Neural cell (in vitro differentiated cells): ENCODE results near the gene SKI. TPM values are rescaled to one million over a fixed set of nuclear protein-coding genes. Genes with fewer than 3 reads are reported as not detected.
A peak's percentile ranks its signal among the peaks of the same experiment; 100 is the strongest.

Experiments used
- H2AFZ ChIP-seq: fragments of 200-600, 300-800 bp; sonication (generic), shearing (Covaris generic); 2 replicates; pipeline ENCODE4 v1.6.0; 2014; ENCODE audit warnings: low read depth, mild to moderate bottlenecking, antibody characterized with exemption, low read length, moderate library complexity
- H3F3A ChIP-seq: fragments of 200-600 bp; shearing (Covaris generic); 2 replicates; pipeline ENCODE4 v1.6.1; 2016; ENCODE audit warnings: mild to moderate bottlenecking, moderate library complexity, mixed read lengths, antibody characterized with exemption, low read length; ENCODE audit not compliant: insufficient read depth, poor library complexity, severe bottlenecking
- H3K27ac ChIP-seq: fragments of 200-600, 300-800 bp; sonication (generic), shearing (Covaris generic); 2 replicates; pipeline ENCODE4 v1.5.1; 2014; ENCODE audit warnings: mild to moderate bottlenecking, low read length, moderate library complexity
- H3K27me3 ChIP-seq: fragments of 300-800, 200-600 bp; sonication (generic), shearing (Covaris generic); 2 replicates; pipeline ENCODE4 v1.6.0; 2014; ENCODE audit warnings: mild to moderate bottlenecking, low read depth, low read length, moderate library complexity; ENCODE audit not compliant: insufficient read depth
- H3K36me3 ChIP-seq: fragments of 300-800, 200-600 bp; sonication (generic), shearing (Covaris generic); 2 replicates; pipeline ENCODE4 v1.5.1; 2014; ENCODE audit warnings: mild to moderate bottlenecking, antibody characterized with exemption, low read length, moderate library complexity; ENCODE audit not compliant: insufficient read depth
- H3K4me2 ChIP-seq: fragments of 300-800, 200-600 bp; sonication (generic), shearing (Covaris generic); 2 replicates; pipeline ENCODE4 v1.6.0; 2014; ENCODE audit warnings: mild to moderate bottlenecking, low read length
- H3K4me3 ChIP-seq: fragments of 300-800, 200-600 bp; sonication (generic), shearing (Covaris generic); 2 replicates; pipeline ENCODE4 v1.5.1; 2014; ENCODE audit warnings: mild to moderate bottlenecking, low read length, moderate library complexity
- H3K79me2 ChIP-seq: fragments of 200-600 bp; shearing (Covaris generic); replicated peaks from 2 replicates; pipeline ENCODE4 v1.6.0; 2014; ENCODE audit warnings: mild to moderate bottlenecking, low read length, moderate library complexity; ENCODE audit not compliant: insufficient read depth
- H3K9ac ChIP-seq: fragments of 300-800, 200-600 bp; sonication (generic), shearing (Covaris generic); 2 replicates; pipeline ENCODE4 v1.6.1; 2016; ENCODE audit warnings: mild to moderate bottlenecking, low read length, mixed read lengths
- H3K9me2 ChIP-seq: fragments of 200-600 bp; shearing (Covaris generic); 2 replicates; pipeline ENCODE4 v1.6.1; 2016; ENCODE audit warnings: mild to moderate bottlenecking, low read length, mixed read lengths; ENCODE audit not compliant: insufficient read depth
- H3K9me3 ChIP-seq: fragments of 200-600, 300-800 bp; sonication (generic), shearing (Covaris generic); 2 replicates; pipeline ENCODE4 v1.6.1; 2016; ENCODE audit warnings: mild to moderate bottlenecking, mixed run types, low read length, moderate library complexity, mixed read lengths
- H4K20me1 ChIP-seq: fragments of 200-600 bp; shearing (Covaris generic); 2 replicates; pipeline ENCODE4 v1.6.1; 2016; ENCODE audit warnings: mild to moderate bottlenecking, mixed run types; ENCODE audit not compliant: insufficient read depth
- CTCF ChIP-seq: fragments of 450-650 bp; IDR thresholded peaks from 2 replicates; pipeline ENCODE4 v1.5.1; 2014; ENCODE audit warnings: antibody characterized with exemption, mild to moderate bottlenecking, moderate library complexity; ENCODE audit not compliant: poor library complexity, severe bottlenecking
- EP300 ChIP-seq: fragments of 450-650 bp; conservative IDR thresholded peaks from 2 replicates; pipeline ENCODE4 v1.6.1; 2014; ENCODE audit warnings: antibody characterized with exemption, mild to moderate bottlenecking, moderate library complexity; ENCODE audit not compliant: poor library complexity, severe bottlenecking
- EZH2 ChIP-seq: fragments of 200-600, 300-800 bp; shearing (Covaris generic), sonication (generic); IDR thresholded peaks from 2 replicates; pipeline ENCODE4 v1.6.1; 2014; ENCODE audit warnings: antibody characterized with exemption, low read length, borderline replicate concordance, mild to moderate bottlenecking; ENCODE audit not compliant: insufficient read depth, poor library complexity, severe bottlenecking
- MXI1 ChIP-seq: fragments of 450-650 bp; conservative IDR thresholded peaks from 2 replicates; pipeline ENCODE4 v1.6.1; 2014; ENCODE audit warnings: antibody characterized with exemption, mild to moderate bottlenecking; ENCODE audit not compliant: poor library complexity, severe bottlenecking
- POLR2AphosphoS5 ChIP-seq: IDR thresholded peaks from 2 replicates; pipeline ENCODE4 v1.6.1; 2012
- RAD21 ChIP-seq: fragments of 450-650 bp; conservative IDR thresholded peaks from 2 replicates; pipeline ENCODE4 v1.6.1; 2014; ENCODE audit warnings: antibody characterized with exemption, mild to moderate bottlenecking, moderate library complexity
- REST ChIP-seq: IDR thresholded peaks from 2 replicates; pipeline ENCODE4 v1.6.1; 2012; ENCODE audit warnings: borderline replicate concordance
- SMC3 ChIP-seq: fragments of 450-650 bp; conservative IDR thresholded peaks from 2 replicates; pipeline ENCODE4 v1.6.1; 2014; ENCODE audit warnings: antibody characterized with exemption, mild to moderate bottlenecking, moderate library complexity; ENCODE audit not compliant: poor library complexity
- TAF1 ChIP-seq: IDR thresholded peaks from 2 replicates; pipeline ENCODE4 v1.6.1; 2012; ENCODE audit warnings: low read depth
- polyA plus RNA-seq: library from polyadenylated mRNA; depleted of rRNA; stranded (reverse); fragments of >200 nt; gene quantifications from 2 replicates; pipeline ENCODE4 v1.2.3, GENCODE V29; 2014

Gene SKI
- polyA plus RNA-seq, 1 donor from 2014 or later = 4.1 TPM

GRCh38 chr1:2319291-2319690, 91.2 kb downstream of the SKI start:
- H3F3A ChIP-seq = peaks cover 5% of the 10 kb centered on the region
- no peak overlapping the region for H3K4me2 ChIP-seq
- H3K9ac ChIP-seq = peak overlapping the region; percentile 63
- no peaks in the 10 kb centered on the region for H3K27me3 ChIP-seq
- H4K20me1 ChIP-seq = no peaks in the 10 kb centered on the region
- H3K9me2 ChIP-seq = no peaks in the 10 kb centered on the region
- H3K79me2 ChIP-seq = no peaks in the 10 kb centered on the region
- no peak overlapping the region for H2AFZ ChIP-seq
- H3K9me3 ChIP-seq = no peaks in the 10 kb centered on the region
- peak overlapping the region; percentile 88 for H3K27ac ChIP-seq
- no peaks in the 10 kb centered on the region for H3K36me3 ChIP-seq
- H3K4me3 ChIP-seq = peak overlapping the region; percentile 49
- TF ChIP-seq TAF1 (no peak), REST (no peak), EZH2 (no peak), SMC3 (no peak), MXI1 (no peak), EP300 (no peak), POLR2AphosphoS5 (no peak), CTCF (no peak), RAD21 (no peak)

- Histone ChIP-seq H3K9me3 (no peaks in the 10 kb centered on the region), H3K9ac (peak overlapping the region; percentile 63), H4K20me1 (no peaks in the 10 kb centered on the region), H3K36me3 (no peaks in the 10 kb centered on the region), H3K27me3 (peaks cover 5% of the 10 kb centered on the region), H3K79me2 (no peaks in the 10 kb centered on the region), H3K27ac (peak overlapping the region; percentile 88), H3F3A (peaks cover 5% of the 10 kb centered on the region), H2AFZ (no peak overlapping the region), H3K9me2 (no peaks in the 10 kb centered on the region), H3K4me2 (no peak overlapping the region), H3K4me3 (no peak overlapping the region)
- TF ChIP-seq REST = no peak
- no peak for TF ChIP-seq MXI1
- no peak for TF ChIP-seq POLR2AphosphoS5
- TF ChIP-seq TAF1 = no peak
- no peak for TF ChIP-seq CTCF
- TF ChIP-seq EP300 = no peak
- TF ChIP-seq EZH2 = no peak
- TF ChIP-seq RAD21 = no peak
- TF ChIP-seq SMC3 = no peak
Observed at GRCh38 chr1:2320006-2320405, 91.9 kb downstream of the SKI start.
